GM15510 (cell line): Measurements from ENCODE around the gene KCNC1.

Experiments used
- POLR2A ChIP-seq: IDR thresholded peaks from 3 replicates; pipeline ENCODE4 v1.6.1; 2011; ENCODE audit warnings: borderline replicate concordance; ENCODE audit not compliant: insufficient read length; ENCODE audit errors: extremely low read depth

The KCNC1 gene

GRCh38 chr11:17753641-17754040 is 19.1 kb downstream of the KCNC1 start:
- no peak for TF ChIP-seq POLR2A

- TF ChIP-seq POLR2A, result no peak
These were observed 21.3 kb downstream of the KCNC1 start for GRCh38 chr11:17755891-17756290.

- no peak for TF ChIP-seq POLR2A
These were observed 25.8 kb downstream of the KCNC1 start for GRCh38 chr11:17760102-17761029.

- no peak for TF ChIP-seq POLR2A
These were observed 27.9 kb downstream of the KCNC1 start for GRCh38 chr11:17762309-17762974.

GRCh38 chr11:17763244-17763643 is 28.7 kb downstream of the KCNC1 start:
- TF ChIP-seq POLR2A, result no peak

- TF ChIP-seq POLR2A, result no peak
These were observed 29.1 kb downstream of the KCNC1 start for GRCh38 chr11:17763703-17764102.

GRCh38 chr11:17764446-17765218 is 30.1 kb downstream of the KCNC1 start:
- TF ChIP-seq POLR2A, result no peak

GRCh38 chr11:17765356-17766072 is 30.9 kb downstream of the KCNC1 start:
- TF ChIP-seq POLR2A, result no peak

- no peak for TF ChIP-seq POLR2A
These were observed 31.4 kb downstream of the KCNC1 start for GRCh38 chr11:17766073-17766359.

- no peak for TF ChIP-seq POLR2A
These were observed 32.0 kb downstream of the KCNC1 start for GRCh38 chr11:17766590-17766989.

GRCh38 chr11:17767301-17767885 is 32.8 kb downstream of the KCNC1 start:
- no peak for TF ChIP-seq POLR2A

GRCh38 chr11:17767914-17768313 is 33.3 kb downstream of the KCNC1 start:
- no peak for TF ChIP-seq POLR2A

- no peak for TF ChIP-seq POLR2A
These were observed 34.0 kb downstream of the KCNC1 start for GRCh38 chr11:17768547-17768946.

GRCh38 chr11:17769218-17769617 is 34.6 kb downstream of the KCNC1 start:
- no peak for TF ChIP-seq POLR2A

GRCh38 chr11:17770048-17770652 is 35.6 kb downstream of the KCNC1 start:
- TF ChIP-seq POLR2A, result no peak

- TF ChIP-seq POLR2A, result no peak
These were observed 36.3 kb downstream of the KCNC1 start for GRCh38 chr11:17770917-17771316.
